Kidney tubule cell (primary cell): ENCODE measurements around the gene TUFT1.
A peak's percentile ranks its signal among the peaks of the same experiment; 100 is the strongest.

Experiments used
- DNase-seq: peaks from one replicate; pipeline ENCODE4 v3.0.0-alpha.2; 2018; ENCODE audit warnings: low spot score

Gene TUFT1

DNA sequence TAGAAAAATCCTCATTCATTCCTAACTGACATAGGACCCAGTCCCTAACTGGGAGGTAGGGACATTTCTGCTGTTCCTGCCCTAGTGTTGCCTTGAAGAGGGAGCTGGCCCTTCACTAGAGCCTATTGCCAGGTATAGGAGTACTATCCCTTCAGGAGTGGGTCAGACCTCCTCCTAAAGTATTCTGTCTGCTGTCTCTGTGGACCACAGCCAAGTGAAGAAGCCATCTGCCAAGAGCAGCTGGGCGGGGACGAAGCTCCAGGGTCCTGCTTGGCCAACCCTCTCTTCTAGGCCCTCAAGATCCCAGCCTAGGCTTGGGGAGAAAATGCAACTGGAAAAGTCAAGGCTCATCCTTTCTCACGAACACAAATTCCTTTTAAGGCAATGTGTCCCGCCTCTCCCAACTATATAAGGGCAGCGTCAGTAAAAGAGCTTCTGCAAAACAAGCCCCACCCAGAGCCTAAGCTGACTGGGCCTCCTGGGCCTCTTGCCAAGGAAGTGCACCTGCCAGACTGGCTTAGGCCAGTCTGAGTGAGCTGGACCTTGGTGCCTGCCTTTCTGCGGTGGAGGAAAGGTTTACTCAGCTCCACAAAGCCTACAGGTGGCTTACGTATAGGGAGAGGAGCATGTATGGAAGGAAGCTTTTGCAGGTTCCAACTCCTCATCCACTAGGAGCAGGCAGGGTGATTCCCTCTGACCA is 638 bp upstream of the TUFT1 start:
- DNase-seq: peak; percentile 100

DNA sequence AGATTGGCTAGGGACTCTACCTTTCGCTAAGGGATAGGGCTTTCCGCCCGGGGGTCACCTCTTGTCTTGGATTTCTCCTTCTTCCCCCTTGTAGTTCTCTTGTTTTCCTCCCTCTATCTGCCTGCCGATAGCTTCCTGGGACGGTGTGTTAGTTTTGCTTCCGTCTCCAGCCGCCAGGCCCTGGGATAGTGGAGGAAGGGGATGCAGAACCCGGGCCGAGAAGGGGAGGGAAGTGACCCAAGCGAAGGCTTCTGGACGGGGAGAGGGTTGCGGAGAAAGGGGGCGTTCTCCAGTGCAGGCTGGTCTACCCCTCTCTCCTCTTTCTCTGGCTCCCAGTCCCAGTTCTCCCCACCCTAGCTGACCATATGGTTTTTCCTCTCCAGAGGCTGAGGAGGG is 871 bp downstream of the TUFT1 start:
- peak; percentile 48 for DNase-seq

DNA sequence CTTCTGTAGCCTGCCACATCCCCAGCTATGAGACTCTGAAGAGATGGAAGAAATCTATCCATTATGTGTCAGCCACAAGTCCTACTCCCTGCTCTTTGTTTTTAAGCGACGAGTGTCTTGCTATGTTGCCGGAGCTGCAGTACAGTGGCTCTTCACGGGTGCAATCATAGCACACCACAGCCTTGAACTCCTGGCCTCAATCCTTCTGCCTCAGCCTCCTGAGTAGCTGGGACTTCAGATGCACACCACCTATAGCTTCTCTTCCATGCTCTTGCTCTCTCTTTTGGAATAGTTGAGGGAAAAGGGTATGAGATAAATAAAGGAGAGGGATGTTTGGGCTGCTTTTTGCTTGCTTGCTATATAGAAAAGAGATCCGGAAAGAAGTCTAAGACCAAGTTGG is 1.6 kb downstream of the TUFT1 start:
- DNase-seq: peak; percentile 30

DNA sequence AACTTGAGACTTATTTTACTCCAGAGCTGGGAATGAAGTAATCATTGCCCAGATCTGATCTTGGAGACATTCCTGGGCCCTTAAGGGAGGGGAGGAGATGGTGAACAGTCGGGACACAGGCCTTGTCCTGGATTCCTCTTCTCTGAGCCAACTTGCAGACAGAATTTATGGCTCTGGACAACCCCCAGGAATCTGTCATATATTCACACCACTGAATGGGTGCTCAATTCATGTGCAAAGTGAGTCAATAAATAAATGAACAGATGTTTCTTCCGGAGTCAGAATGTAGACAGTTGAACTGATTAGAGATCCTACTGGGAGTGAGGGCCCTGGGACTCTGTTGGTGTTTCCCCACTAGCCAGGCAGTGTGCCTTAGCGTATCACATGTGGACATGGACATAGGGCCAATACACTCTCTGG is 2.6 kb downstream of the TUFT1 start:
- DNase-seq: peak; percentile 95

DNA sequence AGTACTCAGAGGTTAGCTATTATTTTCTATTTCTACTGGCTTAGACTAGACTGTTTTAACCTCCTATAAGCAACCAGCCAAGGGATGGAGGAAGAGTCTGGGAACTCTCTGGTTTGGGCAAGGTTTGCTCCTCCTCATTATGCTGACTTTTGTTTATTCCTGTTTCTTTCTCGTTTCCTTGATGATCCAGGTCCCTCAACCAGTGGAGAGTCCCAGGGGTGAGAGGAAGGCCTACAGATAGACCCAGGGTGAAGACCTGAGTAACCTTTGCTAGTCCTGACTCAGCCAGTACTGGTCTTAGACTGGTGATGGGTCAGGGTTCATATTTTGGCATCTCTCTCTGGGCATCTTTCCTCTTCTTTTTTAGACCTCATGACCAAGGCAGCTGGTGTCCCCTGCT is 5.4 kb downstream of the TUFT1 start:
- peak; percentile 46 for DNase-seq

DNA sequence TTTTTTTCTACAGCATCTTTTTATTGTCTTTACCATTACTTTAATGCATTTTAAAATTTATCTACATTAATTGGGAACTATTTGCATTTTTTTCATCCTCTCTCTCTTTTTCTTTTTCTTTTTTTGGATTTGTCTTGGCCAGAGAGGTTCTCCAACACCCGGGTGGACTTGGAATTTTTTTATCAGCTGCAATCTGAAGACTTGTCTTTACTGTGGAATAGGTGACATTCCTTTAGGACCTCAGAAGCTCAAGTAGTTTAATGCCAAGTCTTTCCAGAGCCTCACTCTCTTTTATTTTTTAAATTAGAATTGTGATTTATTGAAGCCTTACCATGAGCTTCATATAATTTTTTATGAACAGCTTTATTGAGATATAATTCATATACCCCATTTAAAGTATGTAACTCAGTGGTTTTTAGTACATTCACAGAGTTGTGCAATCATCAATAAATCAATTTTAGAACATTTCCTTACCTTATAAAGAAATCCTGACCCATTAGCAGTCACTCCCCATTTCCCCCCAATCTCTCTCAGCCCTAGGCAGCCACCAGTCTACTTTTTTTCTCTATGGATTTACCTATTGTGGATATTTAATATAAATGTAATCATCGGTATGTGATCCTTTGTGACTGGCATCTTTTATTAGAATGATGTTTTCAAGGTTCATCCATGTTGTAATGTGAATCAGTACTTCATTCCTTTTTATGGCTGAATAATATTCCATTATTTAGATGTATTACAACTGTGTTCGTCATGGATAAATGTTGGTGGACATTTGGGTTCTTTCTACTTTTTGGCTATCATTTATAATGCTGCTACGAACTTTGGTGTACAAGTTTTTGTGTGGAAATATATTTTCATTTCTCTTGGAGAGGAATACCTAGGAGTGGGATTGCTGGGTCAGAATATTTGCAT is 6.2 kb downstream of the TUFT1 start:
- DNase-seq: no peak

DNA sequence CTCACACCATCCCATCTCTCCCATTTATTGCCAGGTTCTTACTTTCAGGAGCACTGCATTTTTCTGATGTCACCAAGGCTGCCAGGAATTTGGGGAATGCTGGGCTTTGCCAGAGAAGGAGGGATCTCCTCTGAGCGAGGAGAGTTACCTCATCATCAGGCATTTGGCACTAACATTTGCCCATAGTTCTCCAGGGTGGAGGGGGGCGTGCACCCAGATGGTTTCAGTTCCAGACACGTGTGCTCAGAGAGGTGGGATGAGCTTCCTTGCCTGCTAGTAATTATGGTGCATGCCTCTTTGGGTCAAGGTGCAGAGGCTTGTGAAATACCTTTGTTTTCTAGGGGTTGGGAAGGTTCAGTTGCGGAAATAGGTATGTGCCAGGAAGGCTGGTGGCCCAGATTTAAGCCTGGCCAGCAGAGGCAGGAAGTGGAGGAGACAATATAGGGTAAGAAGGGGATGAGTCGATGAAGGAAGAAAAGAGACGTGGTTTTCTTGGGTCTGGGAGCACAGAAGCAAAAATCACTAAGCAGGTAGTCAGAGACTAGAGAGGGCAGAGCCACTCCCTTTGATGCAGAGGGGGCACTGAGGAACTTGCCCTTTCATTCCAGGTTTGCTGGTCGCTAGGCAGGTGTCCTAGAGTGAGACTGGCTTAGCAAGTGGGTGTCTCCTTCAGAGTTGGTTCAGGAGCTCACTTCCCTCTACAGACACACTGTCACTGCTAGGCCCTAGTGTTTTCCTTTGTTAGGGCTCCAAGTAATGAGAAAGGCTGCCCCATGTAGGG is 7.2 kb downstream of the TUFT1 start:
- DNase-seq: peak; percentile 99

DNA sequence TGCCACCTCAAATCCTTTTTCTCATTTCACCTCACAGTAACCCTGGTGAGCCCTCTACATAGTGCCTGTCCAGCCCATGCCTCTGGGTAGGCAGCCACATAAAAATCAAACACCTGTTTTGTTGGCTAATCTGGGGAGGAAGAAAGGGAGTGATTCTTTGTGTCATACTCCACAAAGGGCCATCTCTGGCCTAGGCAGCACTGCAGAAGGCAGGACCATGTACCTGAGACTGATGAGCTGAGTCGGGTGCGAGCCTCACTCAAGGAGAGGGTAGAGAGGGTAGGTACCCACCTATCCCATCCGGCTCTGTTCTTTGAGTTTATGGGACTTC is 7.8 kb downstream of the TUFT1 start:
- DNase-seq: no peak

DNA sequence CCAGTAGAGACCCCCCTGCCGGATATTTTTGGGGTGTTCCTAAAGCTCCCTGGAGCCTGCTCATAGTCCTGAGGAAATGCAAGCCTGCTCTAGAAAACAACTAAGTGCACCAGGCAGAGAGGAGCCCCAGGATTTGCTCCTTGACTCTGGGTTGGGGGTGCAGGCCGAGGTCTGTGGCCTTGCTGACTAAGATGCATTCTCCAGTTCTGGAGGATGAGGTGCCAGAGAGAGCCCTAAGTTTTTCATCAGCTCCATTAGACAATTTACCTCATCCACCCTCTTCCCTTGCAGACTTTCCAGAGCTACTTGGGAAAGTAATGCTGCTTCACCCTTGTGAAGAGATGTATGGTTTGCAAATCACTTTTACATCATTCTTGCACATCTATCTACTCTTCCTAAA is 9.1 kb downstream of the TUFT1 start:
- DNase-seq: no peak

DNA sequence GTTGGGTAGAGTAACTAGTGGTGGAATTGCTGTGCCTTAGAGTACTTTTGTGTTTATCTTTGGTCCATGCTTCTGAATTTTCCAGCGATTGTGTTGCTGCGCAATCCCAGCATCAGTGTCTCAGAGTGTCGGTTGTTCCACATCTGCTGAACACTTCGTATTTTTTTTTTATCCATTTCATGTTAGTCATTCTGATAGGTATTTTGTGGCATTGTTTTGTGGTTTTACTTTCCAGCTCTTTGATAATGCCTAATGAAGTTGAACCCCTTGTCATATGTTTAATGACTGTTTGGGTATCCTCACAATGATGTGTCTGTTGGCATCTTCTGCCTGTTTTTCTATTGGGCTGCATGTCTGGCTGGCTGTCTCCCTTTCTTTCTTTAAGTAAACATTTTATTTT is 13.6 kb downstream of the TUFT1 start:
- peak; percentile 74 for DNase-seq

DNA sequence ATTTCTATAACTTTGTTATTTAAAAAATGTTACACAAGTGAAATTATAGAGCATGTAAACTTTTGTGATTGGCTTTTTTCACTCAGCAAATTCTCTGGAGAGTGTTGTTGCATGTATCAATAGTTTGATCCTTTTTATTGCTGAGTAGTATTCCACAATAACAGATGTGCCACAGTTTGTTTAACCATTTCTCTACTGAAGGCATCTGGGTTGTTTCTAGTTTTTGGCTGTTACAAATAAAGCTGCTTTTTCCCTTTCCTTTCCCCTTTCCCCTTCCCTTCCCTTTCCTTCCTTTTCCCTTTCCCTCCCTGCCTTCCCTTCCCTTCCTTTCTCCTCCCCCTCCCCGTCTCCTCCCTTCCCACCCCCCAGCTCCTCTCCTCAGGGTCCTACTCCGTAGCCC is 15.9 kb downstream of the TUFT1 start:
- DNase-seq: no peak

DNA sequence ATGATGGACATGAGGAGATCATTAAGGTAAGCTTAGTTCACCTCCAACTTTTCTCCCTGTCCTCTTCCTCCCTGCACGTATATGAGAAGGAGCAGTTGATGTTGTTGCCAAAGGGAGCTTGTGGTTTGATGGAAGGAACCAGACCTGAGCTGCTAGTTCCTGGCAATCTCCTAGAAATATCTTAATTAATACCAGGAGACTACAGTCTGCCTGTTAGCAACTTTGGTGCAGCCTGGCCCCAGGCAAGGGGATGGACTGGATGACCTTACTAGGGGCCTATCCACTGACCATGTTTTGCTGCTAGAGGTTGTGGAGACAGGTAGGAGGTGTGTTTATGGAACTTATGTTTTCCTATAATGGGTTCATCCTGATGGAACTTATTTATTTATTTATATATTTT is 22.6 kb downstream of the TUFT1 start:
- no peak for DNase-seq

DNA sequence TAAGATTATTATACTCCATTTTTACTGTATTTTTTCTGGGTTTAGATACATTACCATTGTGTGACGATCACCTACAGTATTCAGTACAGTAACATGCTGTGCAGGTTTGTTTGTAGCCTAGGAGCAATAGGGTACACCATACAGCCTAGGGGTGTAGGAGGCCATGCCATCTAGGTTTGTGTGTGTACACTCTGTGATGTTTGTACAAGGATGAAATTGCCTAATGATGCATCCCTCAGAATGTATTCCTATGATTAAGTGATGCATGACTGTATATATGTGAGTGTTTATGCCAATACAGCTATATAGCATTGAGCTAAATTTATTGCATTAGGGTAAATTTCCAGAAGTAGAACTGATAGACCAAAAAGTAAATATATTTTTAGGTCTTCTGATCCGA is 23.3 kb downstream of the TUFT1 start:
- DNase-seq: no peak

DNA sequence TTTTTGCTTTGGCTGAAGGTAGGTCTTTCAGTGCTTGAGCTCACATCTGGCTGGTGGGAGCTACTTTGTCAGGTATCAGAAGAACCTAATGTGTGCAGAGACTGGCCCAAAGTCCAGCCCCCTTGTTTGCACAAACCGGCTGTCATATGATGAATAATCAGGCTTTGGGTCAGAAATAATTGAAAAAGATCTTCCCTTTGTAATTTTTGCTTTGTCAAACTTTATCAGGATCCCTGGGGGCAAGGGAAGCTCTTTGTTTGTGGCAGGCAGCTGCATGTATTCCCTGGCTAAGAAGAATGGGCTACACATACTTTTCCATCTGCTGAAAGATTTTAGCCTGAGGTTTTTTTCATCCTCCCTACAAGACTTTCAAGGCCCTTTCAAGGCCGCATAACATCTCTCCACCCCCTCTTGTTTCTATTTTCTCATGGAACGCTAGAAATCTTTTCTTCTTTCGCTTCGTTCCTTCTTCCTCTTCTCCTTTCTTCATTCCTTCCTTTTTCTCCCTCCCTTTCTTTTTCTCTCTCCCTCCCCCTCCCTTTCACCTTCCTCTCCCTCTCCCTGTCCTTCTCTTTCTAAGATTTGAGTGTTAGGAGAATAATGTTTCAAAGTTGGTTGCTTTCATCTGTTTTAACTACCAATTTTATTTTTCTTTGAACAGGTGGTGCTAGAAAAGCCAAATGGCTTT is 25.5 kb downstream of the TUFT1 start:
- DNase-seq: no peak

DNA sequence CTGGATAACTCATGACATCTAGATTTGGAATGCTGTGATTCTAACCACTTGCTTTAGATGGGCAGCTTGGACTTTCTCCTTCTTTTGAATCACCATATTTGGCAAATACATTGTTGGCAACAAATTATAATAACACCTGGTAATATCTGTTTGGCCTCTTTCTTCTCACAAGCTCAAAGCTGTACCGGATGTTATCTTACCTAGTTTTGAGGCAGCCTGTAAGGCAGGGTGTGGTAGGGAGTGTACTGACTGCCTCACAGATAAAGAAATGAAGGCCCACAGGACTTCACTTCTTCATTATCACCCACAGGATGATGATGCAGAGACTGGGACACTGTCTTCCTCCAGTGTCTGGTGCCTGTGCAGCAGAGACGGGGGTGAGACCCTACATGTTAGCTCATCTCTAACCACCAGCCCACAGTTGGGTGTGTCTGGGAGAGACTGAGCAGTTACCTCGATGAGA is 28.5 kb downstream of the TUFT1 start:
- DNase-seq: peak; percentile 17

DNA sequence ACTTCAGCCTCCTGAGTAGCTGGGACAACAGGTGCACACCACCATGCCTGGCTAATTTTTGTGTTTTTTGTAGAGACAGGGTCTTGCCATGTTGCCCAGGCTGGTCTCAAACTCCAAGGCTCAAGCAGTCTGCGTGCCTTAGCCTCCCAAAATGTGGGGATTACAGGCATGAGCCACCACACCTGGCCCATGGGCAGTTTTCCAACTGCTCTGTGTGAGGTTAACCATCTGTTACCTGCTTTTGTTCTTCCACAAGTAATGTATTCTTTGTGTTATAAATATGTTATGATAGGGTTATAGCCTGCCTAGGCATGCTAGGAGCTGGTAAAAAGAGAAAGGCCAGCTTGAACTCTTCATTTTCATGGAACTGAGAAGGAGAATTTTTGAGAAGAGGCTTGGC is 30.7 kb downstream of the TUFT1 start:
- DNase-seq: no peak

DNA sequence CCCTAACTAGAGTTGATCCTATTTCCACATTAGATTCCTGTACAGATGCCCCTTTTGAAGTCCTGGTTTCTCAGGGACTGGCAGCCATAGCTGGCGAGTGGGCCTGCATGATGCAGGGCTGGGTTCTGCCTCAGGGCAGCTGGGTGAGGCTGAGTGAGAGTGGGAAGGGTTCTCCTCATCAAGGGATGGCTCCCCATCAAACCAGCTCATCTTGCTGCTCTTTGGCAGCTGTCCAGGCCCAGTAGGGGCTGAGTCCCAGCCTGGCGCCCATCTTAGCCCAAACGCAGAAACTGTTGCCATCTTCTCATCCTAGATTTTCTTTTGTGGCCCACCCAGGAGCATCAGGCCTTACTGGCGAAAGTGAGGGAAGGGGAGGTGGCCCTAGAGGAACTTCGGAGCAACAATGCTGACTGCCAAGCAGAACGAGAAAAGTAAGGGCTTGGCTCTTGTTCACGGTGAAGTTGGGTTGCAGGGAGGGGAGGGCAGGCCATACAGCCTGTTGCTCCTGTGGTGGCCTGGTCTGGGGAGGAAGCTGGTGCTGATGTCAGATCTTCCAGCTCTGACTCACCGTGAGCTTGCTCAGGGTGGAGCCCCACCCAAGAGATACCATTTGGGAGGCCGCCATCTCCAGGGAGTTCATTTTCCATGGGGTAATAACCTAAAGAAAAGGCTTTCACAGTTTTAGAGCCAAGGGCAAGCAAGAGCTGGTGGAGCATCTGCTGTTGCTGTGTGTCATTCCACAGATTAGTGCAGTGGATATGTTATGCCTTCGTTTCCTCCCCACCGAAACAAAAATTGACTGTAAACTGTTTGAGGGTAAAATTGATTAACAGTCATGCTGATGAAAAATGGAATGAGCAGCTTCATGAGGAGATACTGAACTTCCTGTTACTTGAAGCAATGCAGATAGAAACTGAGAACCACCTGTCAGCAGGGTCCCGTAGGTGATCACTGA is 34.7 kb downstream of the TUFT1 start:
- DNase-seq: peak; percentile 48

DNA sequence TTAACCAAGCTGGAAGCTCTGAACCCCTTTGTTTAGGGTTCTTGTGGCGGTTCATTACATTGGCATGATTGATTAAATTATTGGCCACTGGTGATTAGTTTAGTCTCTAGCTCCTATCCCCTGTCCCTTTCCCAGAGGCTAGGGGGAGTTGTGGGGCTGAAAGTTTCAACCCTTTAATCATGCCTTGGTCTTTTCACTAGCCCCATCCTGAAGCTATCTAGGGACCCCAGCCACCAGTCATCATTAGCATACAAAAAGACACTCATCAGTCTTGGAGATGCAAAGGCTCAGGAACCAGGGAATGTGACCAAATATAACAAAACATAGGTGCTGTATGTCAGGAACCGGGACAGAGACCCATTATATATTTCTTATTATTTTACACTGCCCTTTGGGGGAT is 37.1 kb downstream of the TUFT1 start:
- DNase-seq: no peak

DNA sequence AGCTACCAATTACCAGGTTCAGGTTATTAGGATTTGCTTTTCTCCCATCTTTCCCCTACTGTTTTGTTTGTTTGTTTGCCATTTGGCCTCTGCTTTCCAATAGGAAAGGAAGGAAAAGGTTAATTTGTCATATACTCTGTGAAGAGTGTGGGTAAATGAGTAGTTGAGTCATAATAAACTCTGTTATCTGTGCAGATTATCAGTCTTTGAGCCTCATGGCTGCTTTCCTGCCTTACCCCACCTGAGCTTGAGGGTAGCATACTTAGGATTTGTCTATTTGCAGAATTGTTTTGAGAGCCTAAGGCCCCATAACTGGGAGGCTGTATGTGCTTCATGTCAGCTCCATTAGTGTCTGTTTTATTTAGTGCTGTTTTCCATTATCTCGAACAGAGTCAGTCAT is 38.8 kb downstream of the TUFT1 start:
- no peak for DNase-seq

DNA sequence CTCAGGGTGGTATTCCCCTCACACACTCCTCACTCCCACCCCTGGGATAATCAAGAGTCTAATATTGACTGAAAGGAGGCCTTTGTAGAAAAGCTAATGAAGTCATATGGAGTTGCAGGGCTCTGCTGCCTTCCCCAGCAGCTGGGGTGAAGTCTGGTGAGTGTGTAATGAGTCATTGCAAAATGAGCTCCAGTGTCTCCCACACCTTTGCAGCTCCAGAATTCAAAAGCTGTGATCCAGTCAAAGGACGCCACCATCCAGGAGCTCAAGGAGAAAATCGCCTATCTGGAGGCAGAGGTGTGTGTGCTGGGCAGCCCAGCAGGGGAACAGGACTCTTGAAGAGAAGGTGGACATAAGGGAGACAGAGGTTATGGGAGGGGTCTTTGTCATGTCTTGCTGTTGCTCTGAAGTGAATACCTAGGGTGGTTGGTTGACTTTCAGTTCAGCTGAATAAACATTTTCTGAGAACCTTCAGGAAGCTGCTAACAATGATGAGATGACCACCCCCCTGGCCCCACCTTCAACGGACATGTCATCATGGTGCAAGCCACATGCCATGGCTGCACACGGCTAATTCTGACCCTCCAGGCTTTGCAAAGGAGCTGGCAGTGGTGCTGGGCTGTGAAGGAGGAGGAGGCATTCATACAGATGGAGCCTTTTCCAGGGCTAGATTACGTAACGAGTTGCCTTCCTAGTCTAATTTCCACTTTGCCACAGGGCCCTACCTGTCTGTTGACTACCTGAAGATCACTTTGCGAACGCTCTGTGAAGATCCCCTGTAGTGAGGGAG is 39.5 kb downstream of the TUFT1 start:
- DNase-seq: peak; percentile 71
